HG03159 (cell line): ENCODE data around the gene TP53RK.

Experiments
- ATAC-seq: cut with Tn5 transposase; IDR thresholded peaks from one replicate; pipeline ENCODE4 v1.9.1; 2021; ENCODE audit warnings: mild to moderate bottlenecking, moderate library complexity; ENCODE audit not compliant: unreplicated experiment

Gene TP53RK

DNA sequence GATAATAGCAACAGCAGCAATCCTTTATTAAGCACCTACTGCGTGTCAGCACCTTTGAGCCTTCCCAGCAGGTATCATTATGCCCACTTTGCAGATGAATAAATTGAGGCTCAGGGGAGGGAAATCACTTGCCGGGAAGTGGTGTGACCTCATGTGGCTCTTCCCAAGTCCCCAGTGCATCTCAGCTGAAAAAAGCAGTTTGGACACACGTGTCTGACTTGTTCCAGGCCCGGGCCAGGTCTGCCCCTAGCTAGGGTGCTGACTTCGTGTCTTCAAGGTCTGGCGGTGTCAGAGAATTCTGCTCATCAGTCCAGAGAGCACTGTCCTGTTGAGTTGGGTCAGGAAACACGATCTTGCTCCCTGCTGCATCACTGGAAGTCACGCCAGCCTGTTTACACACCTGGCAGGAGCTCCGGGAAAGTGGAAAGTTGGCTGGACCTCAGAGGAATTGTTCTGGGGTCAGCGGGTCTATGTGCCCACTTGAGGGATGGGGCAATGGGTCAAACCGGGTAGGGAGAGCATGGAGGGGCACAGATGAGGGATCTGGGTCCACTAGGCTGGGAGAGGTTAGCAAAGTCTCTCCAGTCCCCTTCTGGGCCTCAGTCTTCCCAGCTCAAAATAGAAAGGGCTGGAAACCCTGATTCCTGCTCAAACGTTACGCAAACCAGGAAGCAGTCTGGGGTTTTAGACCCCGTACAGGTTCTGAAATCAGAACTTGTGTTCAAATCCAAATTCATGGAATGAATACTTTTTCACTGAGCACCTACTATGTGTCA lies 48.5 kb downstream of the TP53RK start:
- no peak for ATAC-seq

DNA sequence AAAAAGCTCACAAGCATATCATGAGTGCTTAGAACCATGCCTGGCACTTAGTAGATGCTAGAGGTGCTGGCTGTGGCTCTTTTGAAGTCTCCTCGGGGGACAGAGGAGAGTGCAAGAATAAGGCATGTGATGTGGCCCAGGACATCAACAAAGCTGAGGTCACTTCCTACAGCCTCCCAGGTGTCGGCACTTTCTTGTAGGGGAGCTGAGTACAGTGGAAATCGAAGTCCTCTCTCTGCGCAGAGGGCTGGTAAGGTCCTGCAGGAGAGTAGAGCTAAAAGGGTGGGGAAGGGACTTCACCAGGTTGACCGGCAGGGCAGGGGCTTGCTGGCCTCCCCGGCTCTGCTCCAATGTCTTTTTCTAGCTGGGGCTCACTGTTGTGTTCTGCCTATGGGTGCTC lies 49.2 kb downstream of the TP53RK start:
- no peak for ATAC-seq

DNA sequence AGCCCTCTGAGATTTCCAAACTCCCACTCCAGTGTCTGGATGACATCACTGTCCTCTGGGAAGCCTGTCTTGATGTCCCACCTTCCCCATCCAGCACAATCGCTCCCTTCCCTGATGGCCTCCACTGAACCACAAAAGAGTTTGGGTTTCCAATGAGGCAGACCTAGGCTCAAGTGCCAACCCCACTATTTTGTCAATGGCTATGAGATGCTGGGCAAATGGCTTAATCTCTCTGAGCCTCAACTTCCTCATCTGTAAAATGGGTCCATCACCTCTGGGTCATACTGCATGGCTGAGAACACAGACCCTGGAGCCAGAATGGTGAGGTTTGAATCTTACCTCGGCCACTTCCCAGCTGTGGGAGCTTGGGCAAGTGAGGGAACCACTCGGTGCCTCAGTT lies 49.7 kb downstream of the TP53RK start:
- no peak for ATAC-seq

DNA sequence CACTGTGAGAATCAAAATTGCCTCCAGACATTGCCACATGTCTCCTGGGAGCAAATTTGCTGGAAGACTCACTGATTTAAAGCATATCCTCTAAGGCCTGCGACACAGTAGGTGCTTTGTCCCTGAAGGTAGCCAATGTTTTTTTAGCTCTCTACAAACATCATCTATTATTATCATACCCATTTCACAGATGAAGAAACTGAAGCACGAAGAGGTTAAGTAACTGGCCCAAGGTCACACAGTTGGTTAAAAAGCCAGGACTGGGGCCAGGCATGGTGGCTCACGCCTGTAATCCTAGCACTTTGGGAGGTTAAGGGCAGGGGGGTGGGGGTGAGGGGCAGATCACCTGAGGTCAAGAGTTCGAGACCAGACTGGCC lies 50.4 kb downstream of the TP53RK start:
- ATAC-seq, result no peak

DNA sequence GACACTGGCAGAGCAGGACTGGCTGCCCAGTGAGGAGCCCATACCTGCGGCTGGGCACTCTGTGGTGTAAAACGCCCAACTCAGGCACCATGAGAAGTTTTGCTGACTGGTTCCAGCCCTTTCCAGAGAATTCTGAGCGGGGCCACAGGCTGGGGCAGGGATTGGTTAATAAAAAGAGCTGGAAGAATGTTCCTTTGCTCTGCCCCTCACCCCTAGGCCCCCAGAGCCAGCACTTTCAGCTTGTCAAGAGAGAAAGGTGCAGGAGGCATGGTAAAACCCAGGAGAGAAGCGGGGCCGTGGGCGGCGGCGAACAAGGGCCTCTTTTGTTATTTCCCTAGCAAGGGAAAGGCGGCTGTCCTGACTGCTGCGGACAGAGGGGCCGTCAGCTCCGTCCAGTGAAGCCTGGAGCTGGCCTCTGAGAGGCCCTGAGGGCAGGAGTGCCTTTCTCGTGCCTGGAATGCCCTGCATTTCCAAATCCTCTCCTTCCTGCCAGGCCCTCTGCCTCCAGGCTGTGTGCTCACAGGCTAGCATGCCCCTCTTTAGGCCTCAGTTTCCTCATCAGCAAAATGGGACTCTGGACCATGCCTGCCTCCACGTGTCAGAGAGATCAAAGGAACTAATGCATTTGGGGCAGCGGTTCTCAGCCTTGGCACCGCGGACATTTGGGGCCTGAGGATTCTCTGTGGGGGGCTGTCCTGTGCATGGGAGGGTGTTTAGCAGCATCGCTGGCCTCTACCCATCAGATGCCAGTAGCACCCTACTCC lies 50.9 kb downstream of the TP53RK start:
- no peak for ATAC-seq

DNA sequence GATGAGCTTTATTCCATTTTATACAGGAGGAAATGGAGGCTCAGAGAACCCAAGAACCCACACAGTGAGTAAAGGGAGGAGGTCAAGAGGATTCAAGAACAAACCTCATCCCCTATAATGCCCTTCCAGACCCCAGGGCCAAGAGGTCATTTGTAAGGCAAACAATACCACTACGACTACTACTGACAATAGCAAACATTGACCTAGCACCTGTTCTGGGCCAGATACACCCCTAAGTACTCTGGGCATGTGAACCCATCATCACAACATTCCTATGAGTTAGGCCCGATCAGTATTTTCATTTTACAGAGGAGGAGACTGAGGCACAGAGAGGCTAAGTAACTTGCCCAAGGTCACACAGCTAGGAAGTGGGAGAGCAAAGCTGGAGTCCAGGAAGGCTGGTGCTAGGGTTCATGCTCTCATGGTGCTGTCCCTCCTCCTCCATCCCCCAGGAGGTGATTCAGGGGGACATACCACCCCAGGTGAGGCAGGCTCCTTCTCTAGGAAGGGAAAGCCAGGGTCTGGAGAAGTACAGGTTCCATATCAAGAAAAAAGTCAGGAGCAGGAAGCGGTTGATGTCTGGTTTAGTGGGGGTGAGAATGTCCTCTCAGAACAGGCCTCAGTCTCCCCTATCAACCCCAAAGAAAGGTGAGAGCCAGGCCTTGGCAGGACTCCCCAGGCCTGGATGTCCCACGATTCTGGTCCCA lies 51.7 kb downstream of the TP53RK start:
- no peak for ATAC-seq

DNA sequence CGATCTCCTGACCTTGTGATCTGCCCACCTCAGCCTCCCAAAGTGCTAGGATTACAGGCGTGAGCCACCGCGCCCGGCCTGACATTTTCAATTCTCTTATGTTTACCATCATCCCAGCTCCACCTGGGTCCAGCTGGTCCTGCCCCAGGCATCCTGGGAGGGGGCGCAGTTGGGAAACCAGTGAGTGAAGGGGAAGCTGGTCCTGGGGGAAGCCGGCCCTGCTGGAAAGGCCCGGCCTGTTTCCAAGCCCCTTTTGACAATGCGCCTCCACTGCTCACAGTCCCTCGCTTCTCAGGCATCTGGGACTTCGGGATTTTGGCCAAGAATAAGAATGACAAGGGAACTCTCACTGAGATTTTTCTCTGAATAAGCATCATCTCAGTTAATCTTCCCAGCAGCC lies 52.2 kb downstream of the TP53RK start:
- no peak for ATAC-seq

DNA sequence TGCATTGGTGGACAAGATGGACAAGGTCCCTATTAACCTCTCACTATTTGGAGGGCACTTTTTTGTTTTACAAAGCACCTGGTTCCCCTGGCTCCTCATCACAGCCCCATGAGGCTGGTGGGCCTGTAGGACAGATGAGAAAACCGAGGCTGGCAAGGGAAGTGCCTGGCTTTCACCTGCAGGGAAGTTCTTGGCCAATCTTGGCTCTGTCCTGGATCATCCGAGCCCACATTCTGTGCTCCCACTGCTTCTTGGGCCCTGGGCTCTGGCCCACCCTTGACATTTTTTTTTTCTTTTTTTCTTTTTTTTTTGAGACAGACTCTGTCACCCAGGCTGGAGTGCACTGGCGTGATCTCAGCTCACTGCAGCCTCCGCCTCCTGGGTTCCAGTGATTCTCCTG lies 52.7 kb downstream of the TP53RK start:
- ATAC-seq, result no peak

DNA sequence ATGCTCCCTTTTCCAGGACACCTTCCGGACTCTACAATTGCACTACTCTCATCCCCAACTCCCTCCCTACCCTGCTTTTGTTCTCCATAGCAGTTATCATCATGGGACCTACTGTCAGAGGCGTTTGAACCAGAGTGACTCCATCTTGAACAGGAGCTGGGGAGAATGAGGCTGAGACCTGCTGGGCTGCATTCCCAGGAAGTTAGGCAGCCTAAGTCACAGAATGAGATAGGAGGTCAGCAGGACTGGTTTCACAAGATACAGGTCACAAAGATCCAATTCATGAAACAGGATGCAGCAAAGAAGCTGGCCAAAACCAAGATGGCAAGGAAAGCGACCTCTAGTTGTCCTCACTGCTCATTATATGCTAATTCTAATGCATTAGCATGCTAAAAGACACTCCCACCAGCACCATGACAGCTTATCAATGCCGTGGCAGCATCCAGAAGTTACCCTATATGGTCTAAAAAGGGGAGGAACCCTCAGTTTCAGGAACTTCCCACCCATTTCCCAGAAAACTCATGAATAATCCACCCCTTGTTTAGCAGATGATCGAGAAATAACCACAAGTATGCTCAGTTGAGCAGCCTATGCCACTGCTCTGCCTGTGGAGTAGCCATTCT lies 53.6 kb downstream of the TP53RK start:
- ATAC-seq, result no peak

DNA sequence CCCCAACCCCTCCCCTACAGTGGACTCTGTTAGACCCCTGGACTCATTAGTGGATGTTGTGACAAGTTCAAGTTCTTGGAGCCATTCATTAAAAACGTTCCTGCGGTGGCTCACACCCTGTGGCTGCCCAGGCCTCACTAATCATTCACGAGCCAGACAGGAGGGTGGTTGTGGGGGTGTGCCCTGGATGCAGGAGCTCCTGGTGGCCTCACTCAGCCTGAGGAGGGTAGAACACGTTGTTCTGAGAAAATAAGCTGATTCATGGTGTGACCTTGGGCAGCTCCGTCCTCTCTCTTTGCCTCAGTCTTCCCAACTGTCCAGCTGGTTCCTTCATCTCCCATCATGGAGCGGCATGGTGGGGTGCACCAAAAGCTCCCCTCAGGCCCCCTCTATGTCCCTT lies 54.7 kb downstream of the TP53RK start:
- ATAC-seq, result no peak
